ENCODE results near the gene NT5E.

Gene NT5E

DNA sequence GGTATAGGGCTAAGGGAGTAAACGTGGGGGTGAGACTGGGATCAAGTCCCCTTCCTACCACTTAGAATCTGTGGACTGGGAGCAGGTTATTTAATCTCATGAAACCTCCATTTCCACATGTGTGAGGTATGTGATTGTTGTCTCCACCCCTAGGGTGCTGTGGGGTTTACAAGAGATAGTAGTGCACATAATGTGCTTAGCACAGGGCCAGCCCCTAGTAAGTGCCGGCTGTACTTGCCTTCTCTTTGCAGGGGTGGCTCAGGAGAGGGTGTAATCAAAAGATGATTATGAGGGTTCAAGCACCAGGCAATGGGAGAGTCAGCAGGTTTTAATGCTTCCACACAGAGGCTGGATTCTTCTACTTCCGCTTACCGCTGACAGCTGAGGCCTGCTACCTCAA, 6.9 kb downstream of the NT5E start:
- TF ChIP-seq CTCF (IDR thresholded peaks at IDR 0.05), result no peak
- no peak overlapping the region for H3K27ac ChIP-seq
- H3K36me3 ChIP-seq (ENCODE audit: control insufficient read depth, insufficient read depth, low read length), result no peaks in the 10 kb centered on the region
- no peak overlapping the region for H3K4me2 ChIP-seq (ENCODE audit: low read length)
- no peaks in the 10 kb centered on the region for H3K4me1 ChIP-seq
- no peak overlapping the region for H2AFZ ChIP-seq
- H3K9ac ChIP-seq, result no peak overlapping the region
- no peak overlapping the region for H3K4me3 ChIP-seq (ENCODE audit: low read depth, low read length)
- no peaks in the 10 kb centered on the region for H3K27me3 ChIP-seq (ENCODE audit: control insufficient read depth, insufficient read depth, low read length)
- H3K9me3 ChIP-seq (ENCODE audit: control insufficient read depth, low read length), result no peaks in the 10 kb centered on the region
- no peaks in the 10 kb centered on the region for H3K79me2 ChIP-seq

DNA sequence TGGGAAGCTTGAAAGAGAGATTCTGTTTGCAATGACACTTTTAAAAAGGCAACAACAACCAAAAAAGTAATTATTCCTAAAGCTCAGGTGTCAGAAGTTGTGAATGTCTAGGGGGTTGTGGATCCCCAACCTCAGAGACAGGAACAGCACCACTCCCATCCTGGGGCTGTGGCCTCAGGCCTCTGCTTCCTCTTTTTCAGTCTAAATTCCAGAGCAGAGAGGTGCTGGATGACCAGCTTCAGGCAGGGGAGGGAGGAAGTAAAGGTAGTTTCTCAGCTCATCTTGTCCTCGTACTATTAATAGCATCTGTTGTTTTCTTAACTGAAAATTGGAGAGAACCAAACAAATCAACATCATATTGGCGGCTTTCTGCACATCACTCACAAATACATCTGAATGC, 8.3 kb downstream of the NT5E start:
- H3K27ac ChIP-seq, result no peak overlapping the region
- TF ChIP-seq CTCF (IDR thresholded peaks at IDR 0.05), result no peak

GRCh38 chr6:85458782-85459181, 8.9 kb downstream of the NT5E start:
- Histone ChIP-seq H2AFZ (no peak overlapping the region), H3K27me3 (ENCODE audit: control insufficient read depth, insufficient read depth, low read length) (no peaks in the 10 kb centered on the region), H3K4me1 (no peaks in the 10 kb centered on the region), H3K9me3 (ENCODE audit: control insufficient read depth, low read length) (no peaks in the 10 kb centered on the region), H3K4me2 (ENCODE audit: low read length) (no peak overlapping the region), H3K36me3 (ENCODE audit: control insufficient read depth, insufficient read depth, low read length) (no peaks in the 10 kb centered on the region), H3K4me3 (ENCODE audit: low read depth, low read length) (no peak overlapping the region), H3K9ac (no peak overlapping the region), H3K27ac (no peak overlapping the region), H3K79me2 (no peaks in the 10 kb centered on the region)
- no peak for TF ChIP-seq CTCF (IDR thresholded peaks at IDR 0.05)

More for the DNA sequence above, 8.3 kb downstream of the NT5E start:
- Histone ChIP-seq H3K36me3 (ENCODE audit: control insufficient read depth, insufficient read depth, low read length) (no peaks in the 10 kb centered on the region), H3K9me3 (ENCODE audit: control insufficient read depth, low read length) (no peaks in the 10 kb centered on the region), H2AFZ (no peak overlapping the region), H3K4me2 (ENCODE audit: low read length) (no peak overlapping the region), H3K79me2 (no peaks in the 10 kb centered on the region), H3K4me1 (no peaks in the 10 kb centered on the region), H3K4me3 (ENCODE audit: low read depth, low read length) (no peak overlapping the region), H3K27me3 (ENCODE audit: control insufficient read depth, insufficient read depth, low read length) (no peaks in the 10 kb centered on the region), H3K9ac (no peak overlapping the region)

DNA sequence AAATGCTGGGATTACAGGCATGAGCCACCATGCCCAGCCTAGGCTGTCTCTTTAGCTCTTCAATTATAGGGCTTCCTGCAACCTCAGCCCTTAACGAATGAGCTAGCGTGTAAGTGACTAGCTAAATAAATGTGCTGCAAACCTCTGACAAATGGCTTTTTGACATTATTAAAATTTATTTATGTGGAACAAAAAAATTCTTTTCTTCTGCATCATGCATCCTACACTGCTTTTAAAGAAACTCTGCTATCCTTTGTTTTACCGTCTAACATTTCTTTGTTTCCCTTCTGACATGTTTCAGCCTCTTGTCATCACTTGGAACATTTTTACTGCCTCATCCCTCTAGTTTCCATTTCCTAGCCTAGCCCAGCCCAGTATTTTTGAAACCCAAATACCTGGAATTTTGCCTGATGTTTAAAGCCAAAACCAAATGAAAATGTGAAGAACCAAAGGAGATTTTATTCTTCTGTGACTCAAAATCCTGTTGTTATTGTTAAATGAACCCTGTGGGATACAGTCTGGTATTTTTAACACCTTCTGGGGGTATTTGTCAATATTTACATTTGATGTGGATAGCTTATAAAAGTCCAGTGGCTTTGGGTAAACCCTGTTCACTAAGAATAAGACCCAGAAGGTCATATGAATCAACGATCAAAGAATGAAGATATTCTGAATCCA, 9.5 kb downstream of the NT5E start:
- Histone ChIP-seq H3K4me3 (ENCODE audit: low read depth, low read length) (no peak overlapping the region), H3K27ac (no peak overlapping the region)

More for the DNA sequence above, 9.5 kb downstream of the NT5E start:
- Histone ChIP-seq H3K36me3 (ENCODE audit: control insufficient read depth, insufficient read depth, low read length) (no peaks in the 10 kb centered on the region), H3K9me3 (ENCODE audit: control insufficient read depth, low read length) (no peaks in the 10 kb centered on the region), H3K27me3 (ENCODE audit: control insufficient read depth, insufficient read depth, low read length) (no peaks in the 10 kb centered on the region), H3K79me2 (no peaks in the 10 kb centered on the region), H3K4me2 (ENCODE audit: low read length) (no peak overlapping the region), H2AFZ (no peak overlapping the region), H3K9ac (no peak overlapping the region), H3K4me1 (no peaks in the 10 kb centered on the region)
- TF ChIP-seq CTCF (IDR thresholded peaks at IDR 0.05), result no peak

Data from parathyroid adenoma (tissue), 2 donors.